Muscle of back (tissue), 11 donors: ENCODE data around the gene DECR2. TPM values are rescaled to one million over a fixed set of nuclear protein-coding genes. Genes with fewer than 3 reads are reported as not detected.

ENCODE experiments used
- DNase-seq, 3 donors: peaks; one replicate each; pipeline versions ENCODE4 v3.0.0 to v3.0.0-alpha.2; 2013
- polyA plus RNA-seq, 10 donors: library from polyadenylated mRNA; unstranded; fragments of 120-200 nt; gene quantifications; one replicate each; pipeline ENCODE4 v1.2.1, GENCODE V29; 2013; ENCODE audit not compliant: insufficient read length in 10 of 10

Gene DECR2
- polyA plus RNA-seq, 10 donors, result 6.2 to 17.1 (median 10.6) TPM

GRCh38 chr16:364595-365491, 36.8 kb upstream of the DECR2 start:
- DNase-seq, result no peak

GRCh38 chr16:366476-366875, 35.2 kb upstream of the DECR2 start:
- no peak for DNase-seq

- no peak for DNase-seq
Observed at GRCh38 chr16:367333-367903, 34.3 kb upstream of the DECR2 start.

GRCh38 chr16:368388-369158, 33.1 kb upstream of the DECR2 start:
- DNase-seq, result no peak

GRCh38 chr16:369275-369865, 32.3 kb upstream of the DECR2 start:
- DNase-seq, result no peak

GRCh38 chr16:369866-370436, 31.7 kb upstream of the DECR2 start:
- DNase-seq, result no peak

- peak; percentile 94 to 97 (median 95) for DNase-seq
Observed at GRCh38 chr16:370443-370842, 31.2 kb upstream of the DECR2 start, which contains the start of gene MRPL28. Gene MRPL28 (minus strand): TSS chr16:370538. CDS start chr16:370218, 320 bp downstream.

GRCh38 chr16:370979-371514, 30.6 kb upstream of the DECR2 start:
- no peak for DNase-seq

GRCh38 chr16:371515-372301, 30.0 kb upstream of the DECR2 start:
- no peak for DNase-seq

- no peak for DNase-seq
Observed at GRCh38 chr16:372302-372983, 29.2 kb upstream of the DECR2 start.

- DNase-seq, result no peak
Observed at GRCh38 chr16:373020-373598, 28.6 kb upstream of the DECR2 start.

GRCh38 chr16:373848-374615, 27.7 kb upstream of the DECR2 start:
- no peak for DNase-seq

- no peak for DNase-seq
Observed at GRCh38 chr16:374616-374926, 27.1 kb upstream of the DECR2 start.

GRCh38 chr16:375212-375611, 26.5 kb upstream of the DECR2 start:
- no peak for DNase-seq

- no peak for DNase-seq
Observed at GRCh38 chr16:375927-376816, 25.5 kb upstream of the DECR2 start.

GRCh38 chr16:376817-377418, 24.8 kb upstream of the DECR2 start:
- DNase-seq, result no peak

GRCh38 chr16:377419-377951, 24.2 kb upstream of the DECR2 start:
- no peak for DNase-seq
